DMS153 treated with DMSO at 0.1 percent for 48 hours (cell line): ENCODE data around the gene ACBD4.

Experiments
- DNase-seq: peaks from one replicate; lab custom pipeline; 2025; ENCODE audit not compliant: unreplicated experiment; lab: John Stamatoyannopoulos, UW

ACBD4 gene

GRCh38 chr17:45135192-45135977, at the start of gene ACBD4:
ACBD4 (plus strand) TSS chr17:45135687; CDS start chr17:45136145, 458 bp downstream.
- peak; percentile 91 for DNase-seq

DNA sequence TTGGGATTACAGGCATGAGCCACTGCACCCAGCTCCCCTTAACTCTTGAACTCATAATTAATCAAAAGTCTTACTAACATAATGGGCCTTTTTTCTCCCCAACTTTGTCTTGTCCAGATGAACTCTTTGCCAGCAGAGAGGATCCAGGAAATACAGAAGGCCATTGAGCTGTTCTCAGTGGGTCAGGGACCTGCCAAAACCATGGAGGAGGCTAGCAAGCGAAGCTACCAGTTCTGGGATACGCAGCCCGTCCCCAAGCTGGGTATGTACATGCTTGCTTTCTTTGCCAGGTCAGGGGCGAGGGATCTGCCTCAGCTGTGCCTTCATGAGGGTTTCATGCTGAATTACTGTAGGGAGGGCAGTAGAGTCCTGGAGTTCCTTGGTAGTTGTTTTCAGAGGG, 49.1 kb upstream of the ACBD4 start:
- DNase-seq, result no peak

DNA sequence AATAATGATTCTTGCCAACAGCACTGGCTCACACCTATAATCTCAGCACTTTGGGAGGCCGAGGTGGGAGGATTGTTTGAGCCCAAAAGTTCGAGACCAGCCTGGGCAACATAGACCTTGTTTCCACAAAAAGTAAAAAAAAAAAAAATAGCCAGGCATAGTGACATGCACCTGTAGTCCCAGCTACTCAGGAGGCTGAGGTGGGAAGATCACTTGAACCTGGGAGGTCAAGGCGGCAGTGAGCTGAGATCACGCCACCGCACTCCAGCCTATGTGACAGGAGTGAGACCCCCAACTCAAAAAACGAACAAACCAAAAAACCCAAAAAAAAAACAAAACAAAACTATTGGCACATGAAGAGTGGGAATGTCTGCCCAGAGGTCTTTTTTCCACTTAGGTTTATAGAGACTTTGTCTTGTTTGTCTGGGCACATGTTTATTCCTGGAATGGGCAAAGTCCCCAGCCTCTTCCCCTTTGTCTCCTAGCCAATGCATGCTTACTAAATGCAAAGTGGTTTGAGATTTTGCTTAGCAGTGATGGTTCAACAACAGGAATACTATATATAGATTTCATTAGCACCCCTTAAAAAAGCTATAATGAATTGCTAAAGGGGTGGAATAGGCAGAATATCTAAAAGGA, 48.5 kb upstream of the ACBD4 start:
- no peak for DNase-seq

GRCh38 chr17:45087504-45087975, 47.9 kb upstream of the ACBD4 start:
- DNase-seq, result no peak

DNA sequence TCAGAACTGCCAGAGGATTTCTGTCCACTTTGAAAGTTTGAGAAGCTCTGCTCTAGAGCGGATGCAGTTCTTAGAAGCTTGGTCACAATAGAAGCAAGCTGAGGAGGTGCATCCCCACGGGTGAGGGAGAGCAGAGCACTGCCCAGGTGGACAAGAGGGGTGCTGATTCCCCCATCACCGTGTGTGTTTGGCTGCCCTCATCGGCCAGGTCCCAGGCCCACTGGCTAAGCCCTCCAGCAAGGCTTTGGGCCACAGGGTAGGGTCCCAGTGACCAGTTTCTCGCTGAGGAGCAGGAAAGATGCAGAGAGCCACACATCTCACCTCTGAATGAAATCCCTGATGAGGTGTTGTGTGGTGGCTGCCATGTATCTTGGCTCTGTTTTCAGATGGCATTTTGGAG, 47.5 kb upstream of the ACBD4 start:
- DNase-seq, result no peak

GRCh38 chr17:45088741-45089140, 46.7 kb upstream of the ACBD4 start:
- DNase-seq, result no peak

GRCh38 chr17:45090711-45091110, 44.8 kb upstream of the ACBD4 start:
- DNase-seq, result no peak

GRCh38 chr17:45091778-45092425, 43.6 kb upstream of the ACBD4 start:
- DNase-seq, result no peak

GRCh38 chr17:45092911-45093430, 42.5 kb upstream of the ACBD4 start:
- no peak for DNase-seq

- no peak for DNase-seq
These were observed 41.9 kb upstream of the ACBD4 start for GRCh38 chr17:45093444-45094110.

GRCh38 chr17:45096141-45096540, 39.3 kb upstream of the ACBD4 start:
- DNase-seq, result no peak

- DNase-seq, result no peak
These were observed 38.6 kb upstream of the ACBD4 start for GRCh38 chr17:45096926-45097325.

DNA sequence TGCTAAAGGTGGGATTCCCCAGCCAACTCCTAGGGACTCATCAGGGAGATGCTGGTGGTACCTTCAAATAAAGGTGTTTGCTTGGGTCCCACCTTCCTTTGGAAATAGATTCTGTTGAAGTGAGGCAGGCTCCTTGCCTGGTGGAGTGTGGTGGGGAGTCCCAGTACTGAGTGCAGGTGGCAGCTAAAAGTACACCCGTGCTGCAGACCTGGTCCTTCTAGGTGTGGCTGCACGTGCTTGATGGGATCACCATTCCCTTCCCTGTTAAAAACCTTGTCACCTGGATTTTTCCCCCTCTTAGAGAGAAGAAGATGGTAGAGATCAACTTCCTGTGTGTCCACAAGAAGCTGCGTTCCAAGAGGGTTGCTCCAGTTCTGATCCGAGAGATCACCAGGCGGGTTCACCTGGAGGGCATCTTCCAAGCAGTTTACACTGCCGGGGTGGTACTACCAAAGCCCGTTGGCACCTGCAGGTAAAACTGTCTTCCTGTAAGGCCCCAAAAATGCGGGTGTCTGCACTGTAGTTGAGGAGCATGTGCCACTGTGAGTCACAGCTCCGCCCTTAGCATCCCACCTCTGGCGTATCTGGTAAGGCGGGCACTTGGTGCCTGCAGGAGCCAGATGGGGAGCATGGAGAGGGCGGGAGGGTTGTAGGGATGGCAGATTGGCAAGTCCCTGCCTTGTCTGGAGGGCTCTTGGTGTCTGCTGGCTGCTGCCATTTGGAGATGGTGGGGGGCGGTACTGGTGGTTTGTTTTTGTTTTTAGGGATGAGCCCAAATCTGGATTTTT, 37.2 kb upstream of the ACBD4 start:
- DNase-seq, result no peak

DNA sequence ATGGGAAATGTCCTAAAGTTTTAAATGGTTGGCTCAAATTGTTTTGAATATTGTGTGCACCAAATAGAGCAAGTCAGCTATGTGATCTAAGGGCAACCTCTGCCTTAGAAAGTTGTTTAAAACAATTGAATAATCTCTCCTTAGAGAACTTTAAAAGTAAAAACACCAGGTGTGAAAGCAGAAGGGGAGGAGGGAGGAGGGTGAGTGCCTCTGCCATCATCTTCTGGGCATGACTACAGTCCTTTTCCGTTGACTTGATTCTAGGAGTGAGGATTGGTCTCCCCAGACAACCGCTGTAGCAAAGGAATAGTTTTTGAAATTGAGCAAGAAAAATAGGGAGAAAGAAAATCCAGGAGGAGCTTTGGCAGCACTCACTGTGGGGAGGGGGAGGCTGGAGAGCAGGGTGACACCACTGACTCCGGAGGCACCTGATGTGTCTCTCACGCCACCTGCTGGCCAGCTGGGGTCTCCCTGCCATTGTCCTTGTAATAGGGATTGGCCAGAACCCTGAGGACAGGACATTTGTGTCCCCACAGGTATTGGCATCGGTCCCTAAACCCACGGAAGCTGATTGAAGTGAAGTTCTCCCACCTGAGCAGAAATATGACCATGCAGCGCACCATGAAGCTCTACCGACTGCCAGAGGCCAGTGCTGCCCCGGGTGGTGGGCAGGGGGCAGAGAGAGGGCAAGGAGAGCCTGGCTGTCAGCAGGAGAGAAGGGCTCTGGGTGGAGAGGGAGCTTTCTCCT, 36.4 kb upstream of the ACBD4 start:
- peak; percentile 29 for DNase-seq

DNA sequence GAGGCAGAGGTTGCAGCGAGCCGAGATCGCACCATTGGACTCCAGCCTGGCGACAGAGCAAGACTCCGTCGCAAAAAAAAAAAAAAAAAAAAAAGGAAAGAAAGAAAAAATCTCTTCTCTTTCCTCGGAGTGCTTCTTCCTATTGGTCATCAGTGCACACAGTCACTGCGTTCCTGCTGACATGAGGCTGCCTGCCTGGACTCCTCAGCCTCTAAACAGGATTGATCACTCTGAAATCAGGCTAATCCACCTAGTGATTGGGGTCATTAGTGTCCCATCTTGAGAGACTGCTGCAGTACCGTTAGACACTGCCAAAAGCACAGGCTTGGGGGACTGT, 34.0 kb upstream of the ACBD4 start:
- no peak for DNase-seq

DNA sequence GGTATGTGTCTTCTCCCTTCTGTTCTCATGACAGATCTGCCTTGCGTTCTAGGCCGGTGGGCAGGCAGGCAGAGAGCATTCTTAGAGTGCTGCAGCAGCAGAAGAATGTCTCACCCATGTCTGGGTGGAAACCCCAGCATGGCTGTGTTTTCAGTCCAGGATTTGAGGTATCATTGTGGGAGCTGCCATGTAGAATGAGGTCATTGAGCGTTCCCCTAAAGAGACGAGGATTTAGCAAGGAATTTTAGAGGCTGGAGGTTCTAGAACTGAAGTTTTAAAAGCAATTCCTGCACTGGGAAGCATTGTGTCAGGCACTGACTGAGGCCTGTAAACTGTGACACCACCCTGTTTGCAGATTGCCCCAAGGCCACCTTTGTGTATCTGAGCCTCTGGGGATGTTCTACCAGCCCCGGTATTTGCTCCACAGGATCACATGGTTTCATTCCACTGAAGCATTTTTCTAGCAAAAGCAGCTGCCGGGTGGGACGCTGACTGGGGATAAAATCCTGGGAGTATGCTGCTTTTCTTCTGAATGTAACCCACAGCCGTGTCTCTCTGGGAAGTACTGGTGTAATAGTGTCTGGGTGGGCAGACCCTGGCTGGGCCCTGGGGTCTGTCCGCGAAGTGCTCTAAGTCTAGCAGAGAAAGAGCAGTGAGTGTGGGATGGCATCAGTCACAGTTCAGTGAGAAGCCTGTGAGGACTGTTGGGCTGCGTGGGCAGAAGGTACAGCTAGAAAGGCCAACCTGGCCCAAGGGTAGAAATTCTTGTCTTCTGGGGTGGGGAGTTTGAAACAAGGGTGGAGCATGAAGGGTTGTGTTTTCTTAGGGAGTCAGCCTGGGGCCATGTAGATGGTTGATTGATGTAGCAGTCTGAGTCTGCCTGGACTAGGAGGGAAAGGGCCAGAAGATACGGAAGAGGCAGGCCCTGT, 33.3 kb upstream of the ACBD4 start:
- no peak for DNase-seq

- no peak for DNase-seq
These were observed 32.6 kb upstream of the ACBD4 start for GRCh38 chr17:45102856-45103255.

DNA sequence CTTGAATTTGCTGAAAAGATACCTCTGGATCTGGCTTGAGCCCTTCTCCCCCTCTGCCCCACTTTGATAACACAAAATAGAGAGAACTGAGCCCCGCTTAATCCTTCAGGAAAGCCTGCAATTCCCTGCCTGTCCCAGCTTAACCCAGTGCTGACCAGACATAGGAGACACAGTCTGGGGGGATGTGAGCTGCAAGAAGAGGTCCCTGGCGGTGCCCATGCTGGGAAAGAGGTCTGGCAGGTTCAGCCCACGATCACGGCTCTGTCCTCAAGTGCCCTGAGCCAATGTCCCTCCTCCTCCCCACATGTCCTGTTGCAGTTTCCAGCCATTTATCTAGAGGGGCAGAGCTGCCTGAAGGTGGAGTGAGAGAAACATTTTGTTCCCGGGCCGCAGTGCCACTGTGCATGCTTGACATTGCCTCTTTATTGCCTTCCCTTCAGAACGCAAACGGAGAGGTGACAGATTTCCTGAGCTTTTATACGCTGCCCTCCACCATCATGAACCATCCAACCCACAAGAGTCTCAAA, 32.2 kb upstream of the ACBD4 start:
- no peak for DNase-seq

- no peak for DNase-seq
These were observed 31.5 kb upstream of the ACBD4 start for GRCh38 chr17:45104029-45104428.
